ENCODE results near the gene RBFOX1.

The RBFOX1 gene

DNA sequence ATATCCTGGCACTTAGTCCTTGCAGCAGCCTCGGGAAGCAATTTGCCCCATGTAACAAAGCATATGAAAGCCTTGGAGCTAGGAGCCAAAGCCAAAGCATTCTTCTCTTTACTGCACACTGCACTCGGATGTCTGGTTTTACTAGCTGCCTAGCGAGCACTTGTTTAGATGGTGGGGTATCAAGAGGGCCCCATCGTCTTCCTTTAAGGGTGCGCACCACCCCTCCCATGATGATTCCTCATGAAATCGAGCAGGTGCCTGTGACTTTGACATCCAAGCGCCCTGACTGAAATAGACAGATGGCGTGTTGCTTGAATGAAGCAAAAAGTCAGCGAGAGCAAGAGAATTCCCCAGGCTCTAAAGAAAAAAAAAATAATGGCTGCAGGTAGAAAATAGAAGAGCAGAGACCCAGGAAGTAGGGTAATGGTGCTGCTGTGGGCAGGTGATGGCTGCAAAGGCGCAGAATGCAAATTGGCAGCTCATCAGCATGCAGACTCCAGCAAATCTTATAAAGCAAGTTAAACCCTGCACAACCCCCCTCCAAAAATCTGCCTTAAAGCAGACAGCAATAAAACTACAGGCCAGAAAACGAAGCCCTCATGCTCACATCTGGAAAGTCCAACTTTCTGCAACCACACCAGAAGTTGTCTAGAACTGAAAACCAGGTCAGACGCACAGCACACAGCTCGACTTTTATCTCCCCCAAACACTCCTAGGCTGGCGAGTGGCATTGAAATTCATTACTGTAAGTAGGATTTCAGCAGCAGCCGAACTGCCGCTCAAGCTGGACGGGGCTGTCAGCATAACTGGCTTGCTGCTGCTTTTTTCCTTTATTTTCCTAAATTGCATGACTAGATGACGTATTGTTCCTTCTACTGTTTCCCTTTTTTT, 384.3 kb downstream of the RBFOX1 start:
- no peak for DNase-seq

- DNase-seq = no peak
Measured at GRCh38 chr16:7722761-7723160, 390.1 kb downstream of the RBFOX1 start.

DNA sequence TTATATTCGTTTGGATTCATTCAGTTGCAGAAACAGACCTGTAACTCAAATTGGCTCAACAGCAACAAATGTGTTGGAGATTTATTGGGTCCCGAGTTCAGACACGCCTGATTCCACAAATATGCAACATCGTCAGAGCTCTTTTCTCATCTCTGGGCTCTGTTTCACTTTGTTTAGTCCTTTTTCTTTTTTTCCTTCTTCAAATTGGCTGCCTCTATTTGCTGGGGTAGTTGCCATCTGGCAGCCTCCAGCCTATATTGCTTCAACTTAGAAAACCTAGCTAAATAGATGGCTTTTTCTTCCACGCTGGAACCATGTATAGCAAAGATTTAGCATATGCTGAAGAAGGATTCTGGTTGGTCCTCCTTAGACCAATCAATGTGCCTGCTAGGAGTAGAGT, 398.5 kb downstream of the RBFOX1 start:
- DNase-seq = no peak

- no peak for DNase-seq
Measured at GRCh38 chr16:7736138-7736665, 403.6 kb downstream of the RBFOX1 start.

DNA sequence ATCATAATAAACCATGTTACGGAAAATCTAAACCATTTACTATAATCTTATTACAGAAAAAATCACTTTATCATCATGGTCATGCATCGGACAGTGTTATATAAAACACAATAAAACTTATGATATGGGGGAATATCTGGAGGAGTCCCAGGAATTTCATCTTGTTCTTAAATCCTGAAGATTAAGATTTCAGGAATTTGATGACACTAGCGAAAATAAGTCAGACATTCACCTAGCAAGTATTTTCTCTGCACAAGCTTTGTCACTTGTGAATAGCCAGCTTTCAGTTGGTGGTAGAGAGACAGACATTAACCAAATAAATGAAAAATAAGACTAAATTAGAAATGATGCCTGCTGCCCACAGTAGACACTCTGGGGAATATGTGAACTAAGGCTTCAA, 410.0 kb downstream of the RBFOX1 start:
- no peak for DNase-seq

GRCh38 chr16:7744546-7745264, 412.1 kb downstream of the RBFOX1 start:
- DNase-seq = no peak

DNA sequence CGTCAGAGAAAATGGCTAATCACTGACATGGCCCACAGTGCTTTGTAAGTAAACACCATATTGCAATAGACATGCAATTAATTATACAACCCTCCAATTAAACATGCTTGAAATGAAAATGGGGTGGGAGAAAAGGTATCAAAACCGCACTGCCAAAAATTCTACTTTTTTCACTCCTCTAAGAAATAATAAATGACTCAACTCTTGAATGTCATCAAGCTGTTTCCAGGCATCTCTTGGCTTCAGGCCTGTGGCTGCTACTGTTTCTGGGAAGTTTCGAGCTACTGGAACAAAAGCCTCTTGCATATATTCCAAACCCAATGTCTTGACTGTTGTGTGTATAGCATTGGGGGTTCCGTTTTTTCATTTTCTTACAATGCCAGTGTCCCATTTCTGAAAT, 412.6 kb downstream of the RBFOX1 start:
- no peak for DNase-seq

GRCh38 chr16:7746941-7747340, 414.3 kb downstream of the RBFOX1 start:
- DNase-seq = no peak

- no peak for DNase-seq
Measured at GRCh38 chr16:7748522-7748921, 415.9 kb downstream of the RBFOX1 start.

DNA sequence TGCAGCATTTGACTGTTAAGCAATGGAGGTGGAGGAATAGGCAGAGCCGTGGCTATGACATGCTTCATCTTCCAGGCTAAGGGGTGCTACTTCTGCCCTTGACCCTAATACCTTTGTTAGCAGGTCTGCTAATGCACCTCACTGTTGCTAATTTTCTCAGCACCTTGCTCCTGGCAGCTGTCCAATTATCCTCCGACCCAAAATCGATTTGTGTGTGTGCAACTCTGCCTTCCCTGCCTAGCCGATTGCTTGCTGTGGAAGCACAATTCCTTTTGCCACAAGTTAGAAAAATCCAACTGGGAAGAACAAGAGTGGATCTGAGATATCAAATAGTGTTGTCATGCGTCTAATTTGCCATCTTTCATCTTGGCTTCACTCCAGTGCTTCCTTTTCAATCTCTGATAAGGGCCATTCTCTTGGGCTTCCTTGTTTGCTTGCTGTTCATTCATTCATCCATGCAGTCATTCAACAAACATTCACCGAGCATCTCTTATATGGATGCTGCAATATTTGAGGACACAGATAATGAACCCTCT, 422.8 kb downstream of the RBFOX1 start:
- DNase-seq = no peak

All from hematopoietic multipotent progenitor cell treated with erythropoietin and hydrocortisone succinate and interleukin-3 and kit ligand, for 4 days (in vitro differentiated cells).